Vagina (tissue), 2 donors: Measurements from ENCODE around the gene CYYR1.

ENCODE experiments used
- POLR2A ChIP-seq, 2 donors: fragments of 450-650 bp; IDR thresholded peaks; one replicate each; pipeline ENCODE4 v1.6.1; 2017; ENCODE audit warnings: antibody characterized with exemption in 2 of 2, mild to moderate bottlenecking in 2 of 2, moderate library complexity in 2 of 2
- POLR2AphosphoS5 ChIP-seq, 2 donors: sonication (generic); formaldehyde crosslinking; IDR thresholded peaks; one replicate each; pipeline ENCODE4 v1.9.0; 2017; ENCODE audit warnings: antibody characterized with exemption in 2 of 2, mild to moderate bottlenecking in 2 of 2, low read depth in 1 of 2; ENCODE audit not compliant: insufficient read depth in 1 of 2
- TF ChIP-seq, protein P1 (sequence below), 3 experiments: fragments of 450-650 bp in 2 of 3; fragments of 200-600 bp in 1 of 3; sonication (generic) in 1 of 3; IDR thresholded peaks; one replicate each; pipeline ENCODE4 v1.5.1; 2017 to 2019; ENCODE audit warnings: antibody characterized with exemption in 3 of 3, mild to moderate bottlenecking in 2 of 3, moderate library complexity in 2 of 3

DNA sequence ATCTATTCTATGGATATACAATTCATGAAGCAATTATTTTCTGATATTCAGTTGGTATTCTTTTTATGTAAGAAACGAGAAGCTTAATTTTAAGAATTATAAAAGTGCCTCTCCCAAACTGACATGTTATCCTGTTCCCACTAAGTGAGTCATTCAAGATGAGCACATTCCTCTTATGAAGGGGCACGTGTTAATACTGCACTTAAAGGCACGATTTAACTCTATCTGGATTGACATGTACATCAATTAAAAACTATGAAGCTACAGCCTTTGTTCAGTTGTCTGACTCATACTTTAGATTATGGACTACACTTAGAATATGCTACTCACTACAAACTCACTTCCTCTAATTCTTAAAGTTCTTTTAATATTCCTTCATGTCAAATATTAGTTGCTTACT lies 111.6 kb downstream of the CYYR1 start:
- TF ChIP-seq, protein P1, sequence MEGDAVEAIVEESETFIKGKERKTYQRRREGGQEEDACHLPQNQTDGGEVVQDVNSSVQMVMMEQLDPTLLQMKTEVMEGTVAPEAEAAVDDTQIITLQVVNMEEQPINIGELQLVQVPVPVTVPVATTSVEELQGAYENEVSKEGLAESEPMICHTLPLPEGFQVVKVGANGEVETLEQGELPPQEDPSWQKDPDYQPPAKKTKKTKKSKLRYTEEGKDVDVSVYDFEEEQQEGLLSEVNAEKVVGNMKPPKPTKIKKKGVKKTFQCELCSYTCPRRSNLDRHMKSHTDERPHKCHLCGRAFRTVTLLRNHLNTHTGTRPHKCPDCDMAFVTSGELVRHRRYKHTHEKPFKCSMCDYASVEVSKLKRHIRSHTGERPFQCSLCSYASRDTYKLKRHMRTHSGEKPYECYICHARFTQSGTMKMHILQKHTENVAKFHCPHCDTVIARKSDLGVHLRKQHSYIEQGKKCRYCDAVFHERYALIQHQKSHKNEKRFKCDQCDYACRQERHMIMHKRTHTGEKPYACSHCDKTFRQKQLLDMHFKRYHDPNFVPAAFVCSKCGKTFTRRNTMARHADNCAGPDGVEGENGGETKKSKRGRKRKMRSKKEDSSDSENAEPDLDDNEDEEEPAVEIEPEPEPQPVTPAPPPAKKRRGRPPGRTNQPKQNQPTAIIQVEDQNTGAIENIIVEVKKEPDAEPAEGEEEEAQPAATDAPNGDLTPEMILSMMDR (IDR thresholded peaks at IDR 0.05): no peak
- TF ChIP-seq POLR2A (IDR thresholded peaks at IDR 0.05) (no peak), POLR2AphosphoS5 (IDR thresholded peaks at IDR 0.05; ENCODE audit: insufficient read depth in 1 of 2, low read depth in 1 of 2) (no peak)
